Ovary (tissue), 9 donors: ENCODE data around the gene FTO. TPM values are rescaled to one million over a fixed set of nuclear protein-coding genes. Genes with fewer than 3 reads are reported as not detected.

Experiments used
- DNase-seq, 5 donors: peaks; one replicate each; pipeline ENCODE4 v3.0.0-alpha.2; 2019 to 2020
- H3K27ac ChIP-seq, 2 donors: fragments of 200-600 bp; one replicate each; pipeline versions ENCODE4 v1.5.1 to v1.8.0; 2019 to 2022
- H3K27me3 ChIP-seq: fragments of 200-600 bp; one replicate; pipeline ENCODE4 v1.8.0; 2022
- H3K36me3 ChIP-seq: fragments of 200-600 bp; sonication (generic); one replicate; pipeline ENCODE4 v1.5.1; 2019
- H3K4me1 ChIP-seq: one replicate; pipeline ENCODE4 v1.8.1; 2013; ENCODE audit warnings: mild to moderate bottlenecking, moderate library complexity; ENCODE audit not compliant: insufficient read depth
- H3K4me3 ChIP-seq: fragments of 200-600 bp; sonication (generic); one replicate; pipeline ENCODE4 v1.5.1; 2017
- H3K9me3 ChIP-seq, 2 donors: fragments of 200-600 bp in 1 of 2; sonication (generic) in 1 of 2; one replicate each; pipeline versions ENCODE4 v1.5.1 to v1.8.1; 2013 to 2019; ENCODE audit warnings: mild to moderate bottlenecking in 1 of 2, moderate library complexity in 1 of 2
- CTCF ChIP-seq, 3 donors: fragments of 450-650 bp in 2 of 3; fragments of 200-600 bp in 1 of 3; IDR thresholded peaks; one replicate each; pipeline versions ENCODE4 v1.5.1 to v1.8.0; 2016 to 2022; ENCODE audit warnings: antibody characterized with exemption in 3 of 3, mild to moderate bottlenecking in 1 of 3
- EP300 ChIP-seq: sonication (generic); formaldehyde crosslinking; IDR thresholded peaks from one replicate; pipeline ENCODE4 v1.6.1; 2017; ENCODE audit warnings: antibody characterized with exemption
- POLR2A ChIP-seq: fragments of 450-650 bp; IDR thresholded peaks from one replicate; pipeline ENCODE4 v1.6.1; 2017; ENCODE audit warnings: antibody characterized with exemption, mild to moderate bottlenecking, moderate library complexity
- WGBS, 3 donors: extraction: QIAGEN DNeasy Blood & Tissue Kit in 1 of 3; methylation state at CpG; one replicate each; pipeline versions ENCODE4 v1.1.5 to v1.1.7; 2013 to 2017; 5-methylcytosine and 5-hydroxymethylcytosine counted together
- intact Hi-C, 4 donors: fragments of 100-400 bp; cut with DNase I; formaldehyde crosslinking; loops; one replicate each; pipeline versions ENCODE4 v1.11.0 to v1.15.1; 2022 to 2023
- polyA plus RNA-seq, 2 donors: library from polyadenylated mRNA; stranded (reverse); fragments of 200-250 nt in 1 of 2; fragments of 350-450 nt in 1 of 2; fragmentation: Illumina TruSeq in 1 of 2; extraction: RNeasy Lipid Tissue Mini Kit (QIAGEN cat#74804) in 1 of 2; gene quantifications; one replicate each; pipeline ENCODE4 v1.2.3, GENCODE V29; 2013 to 2014
- total RNA-seq, 7 donors: library from RNA; depleted of rRNA in 2 of 7; stranded (reverse); fragments of >200 nt in 2 of 7; fragmentation: NEBNext Ultra II Directional in 3 of 7; extraction: Animal tissue kit (Norgen Biotek cat#: 25700) in 3 of 7; gene quantifications; one replicate each; pipeline versions ENCODE4 v1.1.0 to v1.2.4, GENCODE V29; 2016 to 2023
- donor health status: DM: no; HTN: no; CAD: no; lungs with moderate emphysema.
- donor health status: DM: no; HTN: no; CAD: no.
- donor health status: Bipolar disorder and iron deficiency.
- donor health status: DM: yes; HTN: yes; CAD: no.
- donor health status: DM: no; HTN: no; CAD: no.
- donor health status: DM: yes; HTN: yes; CAD: no.

FTO gene
- total and polyA plus RNA-seq, 9 donors = 43.6 to 128 (median 91.4) TPM

- no peak for TF ChIP-seq CTCF (IDR thresholded peaks at IDR 0.05)
- TF ChIP-seq EP300 = no peak
- TF ChIP-seq POLR2A = no peak
- H3K4me3 ChIP-seq = no peak overlapping the region
- H3K27me3 ChIP-seq = no peaks in the 10 kb centered on the region
- 97 to 99% (median 98%) methylated on average over 2 of the region's 2 CpGs for WGBS, 3 donors
- H3K4me1 ChIP-seq = peaks cover 2% of the 10 kb centered on the region
- no peak overlapping the region for H3K27ac ChIP-seq
- no peak for DNase-seq
- H3K9me3 ChIP-seq = no peaks in the 10 kb centered on the region
- no peaks in the 10 kb centered on the region for H3K36me3 ChIP-seq
- intact Hi-C loops = no loop called here
These were observed 251.4 kb downstream of the FTO start for GRCh38 chr16:53955221-53955875.

- Histone ChIP-seq H3K36me3 (no peaks in the 10 kb centered on the region), H3K4me1 (no peaks in the 10 kb centered on the region), H3K27me3 (no peaks in the 10 kb centered on the region), H3K27ac (no peak overlapping the region), H3K4me3 (no peak overlapping the region), H3K9me3 (no peaks in the 10 kb centered on the region)
- 83 to 88% (median 84%) methylated on average over 10 of the region's 10 CpGs for WGBS, 3 donors
- no peak for DNase-seq
- TF ChIP-seq EP300 = no peak
- TF ChIP-seq CTCF (IDR thresholded peaks at IDR 0.05) = no peak
- no peak for TF ChIP-seq POLR2A
- intact Hi-C loops = no loop called here
These were observed 254.5 kb downstream of the FTO start for GRCh38 chr16:53958341-53958880.

GRCh38 chr16:53960050-53960812, 256.3 kb downstream of the FTO start:
- DNase-seq = no peak
- WGBS, 3 donors = 87 to 91% (median 89%) methylated on average over 7 of the region's 7 CpGs

More at GRCh38 chr16:53960050-53960812, 256.3 kb downstream of the FTO start:
- Histone ChIP-seq H3K9me3 (no peaks in the 10 kb centered on the region), H3K27me3 (no peaks in the 10 kb centered on the region), H3K4me3 (no peak overlapping the region), H3K27ac (no peak overlapping the region), H3K4me1 (no peaks in the 10 kb centered on the region), H3K36me3 (no peaks in the 10 kb centered on the region)
- intact Hi-C loops = no loop called here
- TF ChIP-seq EP300 = no peak
- TF ChIP-seq CTCF (IDR thresholded peaks at IDR 0.05) = no peak
- no peak for TF ChIP-seq POLR2A
